K562 (cell line): Measurements from ENCODE around the gene CDC5L. TPM values are rescaled to one million over a fixed set of nuclear protein-coding genes. Genes with fewer than 3 reads are reported as not detected.

Experiments used
- ATAC-seq: fragments of 200-7000 bp; cut with Tn5 transposase; 3 replicates; pipeline ENCODE4 v1.9.1; 2020; ENCODE audit warnings: moderate library complexity
- BruUV-seq: library from RNA; stranded (reverse); fragments of 400-500 nt; replicated peaks from 2 replicates; lab custom pipeline; 2021; lab: Mats Ljungman, UMichigan
- CTCF ChIA-PET: fragments of 300-600 bp; formaldehyde crosslinking; extraction: SDS; loops from one replicate; lab custom pipeline; 2021; ENCODE audit warnings: low intra/inter-chr PET ratio; lab: Yijun Ruan, JAX
- POLR2A ChIA-PET: fragments of 300-600, 350-650 bp; sonication (Branson Sonifier 250); formaldehyde crosslinking; extraction: SDS; loops from one replicate; lab custom pipeline; 2021; ENCODE audit warnings: antibody characterized with exemption, inconsistent platforms; lab: Yijun Ruan, JAX
- DNase-seq, 4 experiments: peaks; one replicate each; pipeline versions ENCODE4 v3.0.0 to v3.0.0-alpha.2; 2011 to 2018; ENCODE audit warnings: low spot score in 3 of 4, mixed read lengths in 3 of 4; ENCODE audit errors: extremely low read depth in 1 of 4
- FAIRE-seq: peaks from 2 replicates; lab custom pipeline; 2011; peaks lifted over from hg19 to GRCh38; lab: Jason Lieb, UNC
- H2AFZ ChIP-seq: 2 replicates; pipeline ENCODE4 v1.6.0; 2011; ENCODE audit warnings: low read depth, low read length, control low read depth, inconsistent platforms
- H3K27ac ChIP-seq: fragments of 200-600 bp; 3 replicates; pipeline ENCODE4 v1.8.0; 2011; ENCODE audit warnings: low read depth, mild to moderate bottlenecking, control low read depth, inconsistent platforms, low read length, moderate library complexity, mixed read lengths; ENCODE audit errors: extremely low read depth
- H3K27me3 ChIP-seq, 2 experiments: fragments of 300-600 bp in 1 of 2; 2 replicates in 1 of 2; 3 replicates in 1 of 2; pipeline versions ENCODE4 v1.6.0 to v1.8.0; 2011; ENCODE audit warnings: inconsistent platforms in 2 of 2, low read length in 2 of 2, mild to moderate bottlenecking in 1 of 2, mixed read lengths in 1 of 2, moderate library complexity in 1 of 2; ENCODE audit not compliant: control insufficient read depth in 2 of 2, insufficient read depth in 2 of 2
- H3K36me3 ChIP-seq: fragments of 300-600 bp; 3 replicates; pipeline ENCODE4 v1.8.0; 2011; ENCODE audit warnings: mild to moderate bottlenecking, low read length, inconsistent platforms; ENCODE audit not compliant: control insufficient read depth, insufficient read depth
- H3K4me1 ChIP-seq, 2 experiments: fragments of 200-600 bp in 1 of 2; replicated peaks in 1 of 2; 2 replicates in 1 of 2; 3 replicates in 1 of 2; pipeline versions ENCODE4 v1.5.1 to v1.8.0; 2011; ENCODE audit warnings: inconsistent platforms in 2 of 2, low read length in 2 of 2, mild to moderate bottlenecking in 1 of 2, mixed read lengths in 1 of 2, moderate library complexity in 1 of 2; ENCODE audit not compliant: control insufficient read depth in 2 of 2, insufficient read depth in 2 of 2
- H3K4me2 ChIP-seq: 2 replicates; pipeline ENCODE4 v1.6.1; 2011; ENCODE audit warnings: low read length, control low read depth, inconsistent platforms, mixed read lengths; ENCODE audit not compliant: insufficient read depth
- H3K4me3 ChIP-seq: fragments of 200-600 bp; sonication (generic), shearing (Covaris generic); 2 replicates; pipeline ENCODE4 v1.5.1; 2016; ENCODE audit warnings: control low read depth, inconsistent platforms
- H3K79me2 ChIP-seq: fragments of 200-600 bp; 3 replicates; pipeline ENCODE4 v1.8.0; 2011; ENCODE audit warnings: low read length, inconsistent platforms; ENCODE audit not compliant: control insufficient read depth, insufficient read depth
- H3K9ac ChIP-seq, 2 experiments: 2 replicates each; pipeline versions ENCODE4 v1.6.0 to v1.6.1; 2011; ENCODE audit warnings: low read depth in 2 of 2, low read length in 2 of 2, control low read depth in 1 of 2, inconsistent platforms in 1 of 2, mild to moderate bottlenecking in 1 of 2, mixed read lengths in 1 of 2; ENCODE audit not compliant: insufficient read depth in 1 of 2
- H3K9me1 ChIP-seq: one replicate; pipeline ENCODE4 v1.6.0; 2011; ENCODE audit warnings: inconsistent platforms, mild to moderate bottlenecking, low read length, moderate library complexity; ENCODE audit not compliant: control insufficient read depth, insufficient read depth
- H3K9me3 ChIP-seq: replicated peaks from 2 replicates; pipeline ENCODE4 v1.5.1; 2011; ENCODE audit warnings: low read depth, low read length, inconsistent platforms; ENCODE audit not compliant: control insufficient read depth, insufficient read depth
- H4K20me1 ChIP-seq: replicated peaks from 2 replicates; pipeline ENCODE4 v1.6.1; 2011; ENCODE audit warnings: low read length, inconsistent platforms, mixed read lengths; ENCODE audit not compliant: control insufficient read depth, insufficient read depth
- CREB1 ChIP-seq, 2 experiments: sonication (generic) in 1 of 2; formaldehyde crosslinking in 1 of 2; IDR thresholded peaks; 2 replicates each; pipeline versions ENCODE4 v1.6.1 to v1.8.0; 2012 to 2022; ENCODE audit warnings: inconsistent platforms in 1 of 2, mild to moderate bottlenecking in 1 of 2, missing genetic modification reagents in 1 of 2, moderate library complexity in 1 of 2
- HDAC1 ChIP-seq, 2 experiments: fragments of 450-650 bp; IDR thresholded peaks; 2 replicates each; pipeline ENCODE4 v1.6.1; 2016 to 2017; ENCODE audit warnings: inconsistent platforms in 1 of 2, mild to moderate bottlenecking in 1 of 2, moderate library complexity in 1 of 2
- HLTF ChIP-seq: fragments of 450-650 bp; IDR thresholded peaks from 2 replicates; pipeline ENCODE4 v1.6.1; 2016
- ILK ChIP-seq: fragments of 450-650 bp; IDR thresholded peaks from 2 replicates; pipeline ENCODE4 v1.6.1; 2016; ENCODE audit warnings: missing genetic modification characterization, low read depth, mild to moderate bottlenecking, missing compliant biosample characterization, moderate library complexity, borderline replicate concordance
- LARP7 ChIP-seq: fragments of 450-650 bp; IDR thresholded peaks from 2 replicates; pipeline ENCODE4 v1.6.1; 2016
- RNF2 ChIP-seq: sonication (generic); IDR thresholded peaks from 2 replicates; pipeline ENCODE4 v1.6.1; 2016
- THRAP3 ChIP-seq: fragments of 450-650 bp; IDR thresholded peaks from 2 replicates; pipeline ENCODE4 v1.6.1; 2016; ENCODE audit warnings: mild to moderate bottlenecking, inconsistent platforms, borderline replicate concordance
- TRIM24 ChIP-seq, 2 experiments: fragments of 450-650 bp; IDR thresholded peaks; 2 replicates each; pipeline ENCODE4 v1.6.1; 2016
- ZKSCAN1 ChIP-seq: fragments of 150-350 bp; IDR thresholded peaks from 2 replicates; pipeline ENCODE4 v1.6.1; 2016; ENCODE audit warnings: low read depth, low read length
- ZNF384 ChIP-seq: IDR thresholded peaks from 2 replicates; pipeline ENCODE4 v1.6.1; 2012; ENCODE audit warnings: low read depth, low read length, improper control_type of control experiment
- WGBS: fragments of 100-300 bp; shearing (Covaris generic); methylation state at CpG from one replicate; pipeline ENCODE4 v1.1.6; 2016; ENCODE audit warnings: low coverage, mixed read lengths; ENCODE audit not compliant: insufficient coverage; ENCODE audit errors: missing lambda C conversion rate; 5-methylcytosine and 5-hydroxymethylcytosine counted together
- in situ Hi-C: fragments of 300-500 bp; cut with MboI; formaldehyde crosslinking; loops from 4 replicates; pipeline ENCODE4 v1.15.0; 2018; ENCODE audit warnings: inconsistent platforms, mixed read lengths
- intact Hi-C: fragments of 100-400 bp; cut with micrococcal nuclease; formaldehyde crosslinking; loops from 2 replicates; pipeline ENCODE4 v1.14.2; 2022
- polyA plus RNA-seq, 8 experiments: library from polyadenylated mRNA; depleted of rRNA in 4 of 8; stranded (reverse) in 5 of 8; unstranded in 3 of 8; fragments of >200 nt; fragmentation: Nextera tagmentation in 2 of 8; fragmentation: Illumina TruSeq in 1 of 8; extraction: Ambion mirVana in 2 of 8; extraction: Trizol in 1 of 8; gene quantifications; 2 replicates each; pipeline versions ENCODE4 v1.2.1 to v1.2.3, GENCODE V29; 2011 to 2014; ENCODE audit warnings: inconsistent platforms in 1 of 8, missing spikeins in 1 of 8
- total RNA-seq, 7 experiments: library from RNA; depleted of rRNA in 6 of 7; stranded (reverse); fragments of >200 nt in 6 of 7; fragmentation: Illumina TruSeq in 2 of 7; extraction: Trizol in 2 of 7; gene quantifications; 2 replicates each; pipeline versions ENCODE4 v1.2.1 to v1.2.3, GENCODE V29; 2011 to 2021; ENCODE audit warnings: low replicate concordance in 1 of 7
- TF ChIP-seq, protein P1 (sequence below): sonication (generic); formaldehyde crosslinking; IDR thresholded peaks from 2 replicates; pipeline ENCODE4 v1.8.0; 2022; ENCODE audit warnings: mild to moderate bottlenecking, missing genetic modification reagents

Gene CDC5L
- total and polyA plus RNA-seq, 9 of the 15 experiments (the other 6 are each of a cell fraction or from before 2014, with no cell fraction given): 22.3 to 44.2 (median 30.8) TPM

DNA sequence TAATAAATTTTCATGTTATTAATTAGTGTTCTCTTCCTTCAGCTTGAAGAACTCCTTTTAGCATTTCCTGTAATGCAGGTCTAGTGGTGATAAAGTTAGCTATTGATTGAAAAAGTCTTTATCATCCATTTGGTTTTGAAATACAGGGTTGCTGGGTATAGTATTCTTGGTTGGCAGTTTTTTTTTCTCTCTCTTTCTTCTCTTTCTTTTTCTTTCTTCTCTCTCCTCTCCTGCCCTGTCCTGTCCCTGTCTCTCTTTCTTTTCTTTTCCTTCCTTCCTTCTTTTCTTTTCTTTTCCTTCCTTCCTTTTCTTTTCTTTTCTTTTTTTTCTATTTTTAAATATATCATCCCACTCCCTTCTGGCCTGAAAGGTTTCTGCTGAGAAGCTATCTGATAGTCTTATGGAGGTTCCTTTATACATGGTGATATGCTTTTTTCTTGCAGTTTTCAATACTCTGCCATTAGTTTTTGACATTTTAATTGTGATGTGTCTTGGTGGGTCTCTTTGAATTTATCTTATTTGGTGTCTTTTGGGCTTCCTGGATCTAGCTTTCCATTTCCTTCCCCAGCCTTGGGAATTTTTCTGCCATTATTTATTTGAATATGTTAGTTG lies 55.4 kb downstream of the CDC5L start (continued):
- TF ChIP-seq, protein P1, sequence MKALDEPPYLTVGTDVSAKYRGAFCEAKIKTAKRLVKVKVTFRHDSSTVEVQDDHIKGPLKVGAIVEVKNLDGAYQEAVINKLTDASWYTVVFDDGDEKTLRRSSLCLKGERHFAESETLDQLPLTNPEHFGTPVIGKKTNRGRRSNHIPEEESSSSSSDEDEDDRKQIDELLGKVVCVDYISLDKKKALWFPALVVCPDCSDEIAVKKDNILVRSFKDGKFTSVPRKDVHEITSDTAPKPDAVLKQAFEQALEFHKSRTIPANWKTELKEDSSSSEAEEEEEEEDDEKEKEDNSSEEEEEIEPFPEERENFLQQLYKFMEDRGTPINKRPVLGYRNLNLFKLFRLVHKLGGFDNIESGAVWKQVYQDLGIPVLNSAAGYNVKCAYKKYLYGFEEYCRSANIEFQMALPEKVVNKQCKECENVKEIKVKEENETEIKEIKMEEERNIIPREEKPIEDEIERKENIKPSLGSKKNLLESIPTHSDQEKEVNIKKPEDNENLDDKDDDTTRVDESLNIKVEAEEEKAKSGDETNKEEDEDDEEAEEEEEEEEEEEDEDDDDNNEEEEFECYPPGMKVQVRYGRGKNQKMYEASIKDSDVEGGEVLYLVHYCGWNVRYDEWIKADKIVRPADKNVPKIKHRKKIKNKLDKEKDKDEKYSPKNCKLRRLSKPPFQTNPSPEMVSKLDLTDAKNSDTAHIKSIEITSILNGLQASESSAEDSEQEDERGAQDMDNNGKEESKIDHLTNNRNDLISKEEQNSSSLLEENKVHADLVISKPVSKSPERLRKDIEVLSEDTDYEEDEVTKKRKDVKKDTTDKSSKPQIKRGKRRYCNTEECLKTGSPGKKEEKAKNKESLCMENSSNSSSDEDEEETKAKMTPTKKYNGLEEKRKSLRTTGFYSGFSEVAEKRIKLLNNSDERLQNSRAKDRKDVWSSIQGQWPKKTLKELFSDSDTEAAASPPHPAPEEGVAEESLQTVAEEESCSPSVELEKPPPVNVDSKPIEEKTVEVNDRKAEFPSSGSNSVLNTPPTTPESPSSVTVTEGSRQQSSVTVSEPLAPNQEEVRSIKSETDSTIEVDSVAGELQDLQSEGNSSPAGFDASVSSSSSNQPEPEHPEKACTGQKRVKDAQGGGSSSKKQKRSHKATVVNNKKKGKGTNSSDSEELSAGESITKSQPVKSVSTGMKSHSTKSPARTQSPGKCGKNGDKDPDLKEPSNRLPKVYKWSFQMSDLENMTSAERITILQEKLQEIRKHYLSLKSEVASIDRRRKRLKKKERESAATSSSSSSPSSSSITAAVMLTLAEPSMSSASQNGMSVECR (CRISPR knock-in tag): no peak
- TF ChIP-seq LARP7: no peak
- TF ChIP-seq THRAP3: peak; percentile 50; the same call in 1 of the 2 replicates
- TF ChIP-seq TRIM24 (IDR thresholded peaks at IDR 0.05): peak; percentile 21 to 24; a peak in 1 of 4 replicates
- 0 out of 4 replicates have a peak, but pooled peaks of 1 of the 2 experiments have one; percentile 17 for TF ChIP-seq HDAC1 (IDR thresholded peaks at IDR 0.05)

DNA sequence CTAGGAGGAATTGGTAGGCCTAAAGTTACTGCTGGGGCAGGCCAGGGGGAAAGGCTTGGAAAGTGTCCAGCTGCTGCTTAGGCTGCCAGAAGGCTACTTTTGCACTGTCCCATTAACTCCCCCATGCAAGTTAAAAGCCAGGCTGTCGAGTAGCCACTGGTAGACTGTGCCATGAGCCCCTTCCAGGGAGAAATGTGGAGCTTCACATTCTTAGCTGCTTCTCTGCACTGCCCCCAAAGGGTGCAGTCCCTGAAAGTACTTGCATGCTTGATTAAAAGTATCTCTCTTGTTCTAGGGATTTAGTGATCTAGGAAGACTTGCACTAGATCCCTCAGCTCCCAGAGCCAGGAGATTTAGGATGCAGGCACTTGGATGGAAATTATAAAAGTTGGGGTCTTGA lies 57.3 kb downstream of the CDC5L start:
- no TSS peak for BruUV-seq
- WGBS: 81% methylated on average over 1 of the region's 1 CpG
- ChIA-PET POLR2A (interaction anchor here (0.6 to 3.1 kb wide), 7 partner anchors 8 to 1450 kb away, joined by 3 to 12 read pairs (median 4); no protein-coding TSS in a partner anchor), CTCF (no interaction called here)
- Histone ChIP-seq H3K9me1 (no peaks in the 10 kb centered on the region), H3K27ac (no peak overlapping the region), H3K9ac (no peak overlapping the region), H3K9me3 (no peaks in the 10 kb centered on the region), H3K4me1 (no peaks in the 10 kb centered on the region; a peak in 1 of 5 replicates), H2AFZ (no peak overlapping the region), H3K79me2 (peaks cover 12% of the 10 kb centered on the region), H3K4me3 (no peak overlapping the region), H3K27me3 (no peaks in the 10 kb centered on the region), H4K20me1 (no peaks in the 10 kb centered on the region), H3K36me3 (peaks cover 47% of the 10 kb centered on the region)
- FAIRE-seq (no peak), DNase-seq (no peak), ATAC-seq (peak; percentile 23; the same call in 1 of the 3 replicates)
- intact Hi-C loops (no loop called here), in situ Hi-C loops (no loop called here)
- TF ChIP-seq ZNF384 (no peak), CREB1 (IDR thresholded peaks at IDR 0.05) (no peak), CREB1 (CRISPR knock-in tag; IDR thresholded peaks at IDR 0.05) (no peak), HLTF (no peak), RNF2 (no peak), ZKSCAN1 (no peak), ILK (tag) (no peak)
- TF ChIP-seq, all 486 proteins: peak for 0
- no peak overlapping the region for H3K4me2 ChIP-seq
